HEK293T (cell line): ENCODE results near the gene GPR141.

ENCODE experiments used
- ARNT ChIP-seq: fragments of 450-650 bp; IDR thresholded peaks from 2 replicates; pipeline ENCODE4 v1.6.1; 2017; ENCODE audit warnings: mild to moderate bottlenecking
- BHLHE40 ChIP-seq: fragments of 450-650 bp; IDR thresholded peaks from 2 replicates; pipeline ENCODE4 v1.6.1; 2016; ENCODE audit warnings: mild to moderate bottlenecking, moderate library complexity, borderline replicate concordance
- ELF4 ChIP-seq: fragments of 450-650 bp; IDR thresholded peaks from 2 replicates; pipeline ENCODE4 v1.6.1; 2017; ENCODE audit warnings: antibody characterized with exemption
- FOXA1 ChIP-seq: fragments of 450-650 bp; IDR thresholded peaks from 2 replicates; pipeline ENCODE4 v1.6.1; 2016; ENCODE audit warnings: mild to moderate bottlenecking
- FOXK2 ChIP-seq: fragments of 450-650 bp; IDR thresholded peaks from 2 replicates; pipeline ENCODE4 v1.6.1; 2016; ENCODE audit warnings: mild to moderate bottlenecking
- FOXM1 ChIP-seq: fragments of 450-650 bp; IDR thresholded peaks from 2 replicates; pipeline ENCODE4 v1.6.1; 2017; ENCODE audit warnings: mild to moderate bottlenecking, borderline replicate concordance
- HDGF ChIP-seq: fragments of 450-650 bp; IDR thresholded peaks from 2 replicates; pipeline ENCODE4 v1.6.1; 2017; ENCODE audit warnings: antibody characterized with exemption, borderline replicate concordance
- L3MBTL2 ChIP-seq: fragments of 450-650 bp; conservative IDR thresholded peaks from 2 replicates; pipeline ENCODE4 v1.6.1; 2016; ENCODE audit warnings: mild to moderate bottlenecking
- NFRKB ChIP-seq: fragments of 450-650 bp; IDR thresholded peaks from 2 replicates; pipeline ENCODE4 v1.6.1; 2016; ENCODE audit warnings: mild to moderate bottlenecking, moderate library complexity
- SP1 ChIP-seq: fragments of 450-650 bp; IDR thresholded peaks from 2 replicates; pipeline ENCODE4 v1.6.1; 2017
- SUZ12 ChIP-seq: fragments of 450-650 bp; IDR thresholded peaks from 2 replicates; pipeline ENCODE4 v1.6.1; 2016; ENCODE audit warnings: mild to moderate bottlenecking
- TARDBP ChIP-seq: fragments of 450-650 bp; IDR thresholded peaks from 2 replicates; pipeline ENCODE4 v1.6.1; 2016
- TF ChIP-seq, protein P1 (sequence below): fragments of 450-650 bp; IDR thresholded peaks from 2 replicates; pipeline ENCODE4 v1.6.1; 2016

DNA sequence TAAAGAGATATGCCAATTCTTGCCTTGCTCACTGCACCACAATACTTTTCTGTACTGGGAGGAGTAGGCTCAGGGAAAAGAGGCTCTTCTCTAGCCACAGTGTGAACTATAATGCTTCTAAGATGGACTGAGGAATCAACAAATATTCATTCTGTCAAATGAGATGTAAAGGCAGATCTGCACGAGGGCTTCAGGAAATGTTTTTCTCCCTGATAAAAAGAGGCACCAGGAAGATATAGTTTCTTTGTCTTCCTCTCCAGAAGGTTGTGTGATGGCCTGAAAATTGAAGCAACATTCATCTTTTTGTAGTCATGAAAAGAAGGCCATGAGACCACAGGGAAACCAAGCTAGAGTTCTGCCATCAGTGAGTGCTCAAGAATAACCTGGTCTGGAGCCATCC is 85.7 kb downstream of the GPR141 start:
- no peak for TF ChIP-seq HDGF
- no peak for TF ChIP-seq NFRKB
- no peak for TF ChIP-seq BHLHE40
- TF ChIP-seq SUZ12, result no peak
- no peak for TF ChIP-seq SP1
- TF ChIP-seq FOXA1, result no peak
- no peak for TF ChIP-seq FOXM1
- no peak for TF ChIP-seq TARDBP
- TF ChIP-seq, protein P1, sequence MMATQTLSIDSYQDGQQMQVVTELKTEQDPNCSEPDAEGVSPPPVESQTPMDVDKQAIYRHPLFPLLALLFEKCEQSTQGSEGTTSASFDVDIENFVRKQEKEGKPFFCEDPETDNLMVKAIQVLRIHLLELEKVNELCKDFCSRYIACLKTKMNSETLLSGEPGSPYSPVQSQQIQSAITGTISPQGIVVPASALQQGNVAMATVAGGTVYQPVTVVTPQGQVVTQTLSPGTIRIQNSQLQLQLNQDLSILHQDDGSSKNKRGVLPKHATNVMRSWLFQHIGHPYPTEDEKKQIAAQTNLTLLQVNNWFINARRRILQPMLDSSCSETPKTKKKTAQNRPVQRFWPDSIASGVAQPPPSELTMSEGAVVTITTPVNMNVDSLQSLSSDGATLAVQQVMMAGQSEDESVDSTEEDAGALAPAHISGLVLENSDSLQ, result no peak
- TF ChIP-seq ELF4, result no peak
- TF ChIP-seq ARNT, result no peak
- TF ChIP-seq L3MBTL2, result no peak
- no peak for TF ChIP-seq FOXK2
